ENCODE data around the gene MED8. TPM values are rescaled to one million over a fixed set of nuclear protein-coding genes. Genes with fewer than 3 reads are reported as not detected.

Gene MED8
- total and polyA plus RNA-seq, 2 experiments from 2014 or later = 16.6 to 25.7 TPM

GRCh38 chr1:43415901-43416300 lies 26.3 kb upstream of the MED8 start:
- Histone ChIP-seq H3K4me2 (no peak overlapping the region), H3K4me1 (ENCODE audit: insufficient read depth) (no peaks in the 10 kb centered on the region), H3K36me3 (ENCODE audit: insufficient read depth) (no peaks in the 10 kb centered on the region), H3F3A (replicated peaks; ENCODE audit: low read depth) (no peaks in the 10 kb centered on the region), H3K27me3 (ENCODE audit: insufficient read depth) (no peaks in the 10 kb centered on the region), H2AFZ (no peak overlapping the region), H3K4me3 (no peak overlapping the region), H3K9me2 (ENCODE audit: insufficient read depth) (no peaks in the 10 kb centered on the region), H3K27ac (ENCODE audit: low read depth) (no peak overlapping the region), H4K20me1 (replicated peaks; ENCODE audit: insufficient read depth) (no peaks in the 10 kb centered on the region), H3K79me2 (replicated peaks; ENCODE audit: insufficient read depth) (no peaks in the 10 kb centered on the region)
- Mint-ChIP-seq H3K27ac (no peak overlapping the region), H3K4me1 (no peaks in the 10 kb centered on the region), H3K9me3 (peaks cover 5% of the 10 kb centered on the region; the same call in 1 of the 3 replicates), H3K4me3 (no peak overlapping the region), H3K36me3 (ENCODE audit: low read depth) (peaks cover 4% of the 10 kb centered on the region), H3K27me3 (ENCODE audit: insufficient read depth, low read depth, poor library complexity) (peaks cover 4% of the 10 kb centered on the region)
- TF ChIP-seq, protein P1, sequence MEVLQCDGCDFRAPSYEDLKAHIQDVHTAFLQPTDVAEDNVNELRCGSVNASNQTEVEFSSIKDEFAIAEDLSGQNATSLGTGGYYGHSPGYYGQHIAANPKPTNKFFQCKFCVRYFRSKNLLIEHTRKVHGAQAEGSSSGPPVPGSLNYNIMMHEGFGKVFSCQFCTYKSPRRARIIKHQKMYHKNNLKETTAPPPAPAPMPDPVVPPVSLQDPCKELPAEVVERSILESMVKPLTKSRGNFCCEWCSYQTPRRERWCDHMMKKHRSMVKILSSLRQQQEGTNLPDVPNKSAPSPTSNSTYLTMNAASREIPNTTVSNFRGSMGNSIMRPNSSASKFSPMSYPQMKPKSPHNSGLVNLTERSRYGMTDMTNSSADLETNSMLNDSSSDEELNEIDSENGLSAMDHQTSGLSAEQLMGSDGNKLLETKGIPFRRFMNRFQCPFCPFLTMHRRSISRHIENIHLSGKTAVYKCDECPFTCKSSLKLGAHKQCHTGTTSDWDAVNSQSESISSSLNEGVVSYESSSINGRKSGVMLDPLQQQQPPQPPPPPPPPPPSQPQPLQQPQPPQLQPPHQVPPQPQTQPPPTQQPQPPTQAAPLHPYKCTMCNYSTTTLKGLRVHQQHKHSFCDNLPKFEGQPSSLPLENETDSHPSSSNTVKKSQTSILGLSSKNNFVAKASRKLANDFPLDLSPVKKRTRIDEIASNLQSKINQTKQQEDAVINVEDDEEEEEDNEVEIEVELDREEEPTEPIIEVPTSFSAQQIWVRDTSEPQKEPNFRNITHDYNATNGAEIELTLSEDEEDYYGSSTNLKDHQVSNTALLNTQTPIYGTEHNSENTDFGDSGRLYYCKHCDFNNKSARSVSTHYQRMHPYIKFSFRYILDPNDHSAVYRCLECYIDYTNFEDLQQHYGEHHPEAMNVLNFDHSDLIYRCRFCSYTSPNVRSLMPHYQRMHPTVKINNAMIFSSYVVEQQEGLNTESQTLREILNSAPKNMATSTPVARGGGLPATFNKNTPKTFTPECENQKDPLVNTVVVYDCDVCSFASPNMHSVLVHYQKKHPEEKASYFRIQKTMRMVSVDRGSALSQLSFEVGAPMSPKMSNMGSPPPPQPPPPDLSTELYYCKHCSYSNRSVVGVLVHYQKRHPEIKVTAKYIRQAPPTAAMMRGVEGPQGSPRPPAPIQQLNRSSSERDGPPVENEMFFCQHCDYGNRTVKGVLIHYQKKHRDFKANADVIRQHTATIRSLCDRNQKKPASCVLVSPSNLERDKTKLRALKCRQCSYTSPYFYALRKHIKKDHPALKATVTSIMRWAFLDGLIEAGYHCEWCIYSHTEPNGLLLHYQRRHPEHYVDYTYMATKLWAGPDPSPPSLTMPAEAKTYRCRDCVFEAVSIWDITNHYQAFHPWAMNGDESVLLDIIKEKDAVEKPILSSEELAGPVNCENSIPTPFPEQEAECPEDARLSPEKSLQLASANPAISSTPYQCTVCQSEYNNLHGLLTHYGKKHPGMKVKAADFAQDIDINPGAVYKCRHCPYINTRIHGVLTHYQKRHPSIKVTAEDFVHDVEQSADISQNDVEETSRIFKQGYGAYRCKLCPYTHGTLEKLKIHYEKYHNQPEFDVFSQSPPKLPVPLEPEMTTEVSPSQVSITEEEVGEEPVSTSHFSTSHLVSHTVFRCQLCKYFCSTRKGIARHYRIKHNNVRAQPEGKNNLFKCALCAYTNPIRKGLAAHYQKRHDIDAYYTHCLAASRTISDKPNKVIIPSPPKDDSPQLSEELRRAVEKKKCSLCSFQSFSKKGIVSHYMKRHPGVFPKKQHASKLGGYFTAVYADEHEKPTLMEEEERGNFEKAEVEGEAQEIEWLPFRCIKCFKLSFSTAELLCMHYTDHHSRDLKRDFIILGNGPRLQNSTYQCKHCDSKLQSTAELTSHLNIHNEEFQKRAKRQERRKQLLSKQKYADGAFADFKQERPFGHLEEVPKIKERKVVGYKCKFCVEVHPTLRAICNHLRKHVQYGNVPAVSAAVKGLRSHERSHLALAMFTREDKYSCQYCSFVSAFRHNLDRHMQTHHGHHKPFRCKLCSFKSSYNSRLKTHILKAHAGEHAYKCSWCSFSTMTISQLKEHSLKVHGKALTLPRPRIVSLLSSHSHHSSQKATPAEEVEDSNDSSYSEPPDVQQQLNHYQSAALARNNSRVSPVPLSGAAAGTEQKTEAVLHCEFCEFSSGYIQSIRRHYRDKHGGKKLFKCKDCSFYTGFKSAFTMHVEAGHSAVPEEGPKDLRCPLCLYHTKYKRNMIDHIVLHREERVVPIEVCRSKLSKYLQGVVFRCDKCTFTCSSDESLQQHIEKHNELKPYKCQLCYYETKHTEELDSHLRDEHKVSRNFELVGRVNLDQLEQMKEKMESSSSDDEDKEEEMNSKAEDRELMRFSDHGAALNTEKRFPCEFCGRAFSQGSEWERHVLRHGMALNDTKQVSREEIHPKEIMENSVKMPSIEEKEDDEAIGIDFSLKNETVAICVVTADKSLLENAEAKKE (CRISPR knock-in tag; IDR thresholded peaks at IDR 0.05) = no peak
- TF ChIP-seq, protein P2, sequence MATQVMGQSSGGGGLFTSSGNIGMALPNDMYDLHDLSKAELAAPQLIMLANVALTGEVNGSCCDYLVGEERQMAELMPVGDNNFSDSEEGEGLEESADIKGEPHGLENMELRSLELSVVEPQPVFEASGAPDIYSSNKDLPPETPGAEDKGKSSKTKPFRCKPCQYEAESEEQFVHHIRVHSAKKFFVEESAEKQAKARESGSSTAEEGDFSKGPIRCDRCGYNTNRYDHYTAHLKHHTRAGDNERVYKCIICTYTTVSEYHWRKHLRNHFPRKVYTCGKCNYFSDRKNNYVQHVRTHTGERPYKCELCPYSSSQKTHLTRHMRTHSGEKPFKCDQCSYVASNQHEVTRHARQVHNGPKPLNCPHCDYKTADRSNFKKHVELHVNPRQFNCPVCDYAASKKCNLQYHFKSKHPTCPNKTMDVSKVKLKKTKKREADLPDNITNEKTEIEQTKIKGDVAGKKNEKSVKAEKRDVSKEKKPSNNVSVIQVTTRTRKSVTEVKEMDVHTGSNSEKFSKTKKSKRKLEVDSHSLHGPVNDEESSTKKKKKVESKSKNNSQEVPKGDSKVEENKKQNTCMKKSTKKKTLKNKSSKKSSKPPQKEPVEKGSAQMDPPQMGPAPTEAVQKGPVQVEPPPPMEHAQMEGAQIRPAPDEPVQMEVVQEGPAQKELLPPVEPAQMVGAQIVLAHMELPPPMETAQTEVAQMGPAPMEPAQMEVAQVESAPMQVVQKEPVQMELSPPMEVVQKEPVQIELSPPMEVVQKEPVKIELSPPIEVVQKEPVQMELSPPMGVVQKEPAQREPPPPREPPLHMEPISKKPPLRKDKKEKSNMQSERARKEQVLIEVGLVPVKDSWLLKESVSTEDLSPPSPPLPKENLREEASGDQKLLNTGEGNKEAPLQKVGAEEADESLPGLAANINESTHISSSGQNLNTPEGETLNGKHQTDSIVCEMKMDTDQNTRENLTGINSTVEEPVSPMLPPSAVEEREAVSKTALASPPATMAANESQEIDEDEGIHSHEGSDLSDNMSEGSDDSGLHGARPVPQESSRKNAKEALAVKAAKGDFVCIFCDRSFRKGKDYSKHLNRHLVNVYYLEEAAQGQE (IDR thresholded peaks at IDR 0.05; ENCODE audit: unreplicated experiment) = no peak
- TF ChIP-seq EZH2phosphoT487 (IDR thresholded peaks at IDR 0.05; ENCODE audit: unreplicated experiment) (no peak), ZNF114 (CRISPR knock-in tag; IDR thresholded peaks at IDR 0.05) (no peak), JUNB (IDR thresholded peaks at IDR 0.05; ENCODE audit: unreplicated experiment) (no peak), STAT1 (IDR thresholded peaks at IDR 0.05; ENCODE audit: unreplicated experiment) (no peak), POLR2AphosphoS5 (IDR thresholded peaks at IDR 0.05; ENCODE audit: low read depth) (no peak), ZNF331 (CRISPR knock-in tag; IDR thresholded peaks at IDR 0.05; ENCODE audit: low read depth) (no peak), NANOG (IDR thresholded peaks at IDR 0.05; ENCODE audit: borderline replicate concordance) (no peak), CREB1 (CRISPR knock-in tag; IDR thresholded peaks at IDR 0.05; ENCODE audit: low read depth) (no peak), EZH2 (IDR thresholded peaks at IDR 0.05; ENCODE audit: low read depth, unreplicated experiment) (no peak)
- TF ChIP-seq, protein P3, sequence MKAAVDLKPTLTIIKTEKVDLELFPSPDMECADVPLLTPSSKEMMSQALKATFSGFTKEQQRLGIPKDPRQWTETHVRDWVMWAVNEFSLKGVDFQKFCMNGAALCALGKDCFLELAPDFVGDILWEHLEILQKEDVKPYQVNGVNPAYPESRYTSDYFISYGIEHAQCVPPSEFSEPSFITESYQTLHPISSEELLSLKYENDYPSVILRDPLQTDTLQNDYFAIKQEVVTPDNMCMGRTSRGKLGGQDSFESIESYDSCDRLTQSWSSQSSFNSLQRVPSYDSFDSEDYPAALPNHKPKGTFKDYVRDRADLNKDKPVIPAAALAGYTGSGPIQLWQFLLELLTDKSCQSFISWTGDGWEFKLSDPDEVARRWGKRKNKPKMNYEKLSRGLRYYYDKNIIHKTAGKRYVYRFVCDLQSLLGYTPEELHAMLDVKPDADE (IDR thresholded peaks at IDR 0.05) = no peak
- TF ChIP-seq, protein P4, sequence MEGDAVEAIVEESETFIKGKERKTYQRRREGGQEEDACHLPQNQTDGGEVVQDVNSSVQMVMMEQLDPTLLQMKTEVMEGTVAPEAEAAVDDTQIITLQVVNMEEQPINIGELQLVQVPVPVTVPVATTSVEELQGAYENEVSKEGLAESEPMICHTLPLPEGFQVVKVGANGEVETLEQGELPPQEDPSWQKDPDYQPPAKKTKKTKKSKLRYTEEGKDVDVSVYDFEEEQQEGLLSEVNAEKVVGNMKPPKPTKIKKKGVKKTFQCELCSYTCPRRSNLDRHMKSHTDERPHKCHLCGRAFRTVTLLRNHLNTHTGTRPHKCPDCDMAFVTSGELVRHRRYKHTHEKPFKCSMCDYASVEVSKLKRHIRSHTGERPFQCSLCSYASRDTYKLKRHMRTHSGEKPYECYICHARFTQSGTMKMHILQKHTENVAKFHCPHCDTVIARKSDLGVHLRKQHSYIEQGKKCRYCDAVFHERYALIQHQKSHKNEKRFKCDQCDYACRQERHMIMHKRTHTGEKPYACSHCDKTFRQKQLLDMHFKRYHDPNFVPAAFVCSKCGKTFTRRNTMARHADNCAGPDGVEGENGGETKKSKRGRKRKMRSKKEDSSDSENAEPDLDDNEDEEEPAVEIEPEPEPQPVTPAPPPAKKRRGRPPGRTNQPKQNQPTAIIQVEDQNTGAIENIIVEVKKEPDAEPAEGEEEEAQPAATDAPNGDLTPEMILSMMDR (conservative IDR thresholded peaks at IDR 0.05; ENCODE audit: low read depth in 2 of 2) = no peak
- ATAC-seq = no peak
- no peak for DNase-seq (ENCODE audit: low spot score)

Data from GM23338 (cell line).